ENCODE results near the gene SLC12A7.

Gene SLC12A7

DNA sequence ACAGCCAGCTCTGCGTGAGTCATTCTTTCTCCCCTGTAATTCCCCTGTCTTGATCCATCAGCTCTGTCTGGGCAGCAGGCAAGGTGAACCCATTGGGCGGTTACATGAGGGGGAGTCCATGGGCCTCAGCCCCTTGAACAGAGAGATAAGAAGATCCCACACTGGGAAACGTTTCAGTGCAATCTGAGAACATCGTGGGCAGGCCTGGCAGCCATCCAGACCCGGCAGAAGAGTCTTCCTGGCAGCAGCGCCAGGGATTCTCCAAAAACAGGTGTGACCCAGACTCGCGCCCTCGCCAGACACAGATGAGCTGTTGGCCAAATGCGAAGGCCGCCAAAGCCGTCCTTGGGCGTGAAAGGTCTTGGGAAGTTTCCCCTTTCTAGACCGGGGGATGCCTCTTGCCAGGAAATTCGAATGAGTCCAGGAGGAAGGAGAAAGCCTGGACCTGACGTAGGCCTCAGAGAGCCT is 6.4 kb upstream of the SLC12A7 start:
- H3K4me3 ChIP-seq (ENCODE audit: low read length), result no peak overlapping the region
- DNase-seq (ENCODE audit: low read depth), result no peak
- TF ChIP-seq, protein P1, sequence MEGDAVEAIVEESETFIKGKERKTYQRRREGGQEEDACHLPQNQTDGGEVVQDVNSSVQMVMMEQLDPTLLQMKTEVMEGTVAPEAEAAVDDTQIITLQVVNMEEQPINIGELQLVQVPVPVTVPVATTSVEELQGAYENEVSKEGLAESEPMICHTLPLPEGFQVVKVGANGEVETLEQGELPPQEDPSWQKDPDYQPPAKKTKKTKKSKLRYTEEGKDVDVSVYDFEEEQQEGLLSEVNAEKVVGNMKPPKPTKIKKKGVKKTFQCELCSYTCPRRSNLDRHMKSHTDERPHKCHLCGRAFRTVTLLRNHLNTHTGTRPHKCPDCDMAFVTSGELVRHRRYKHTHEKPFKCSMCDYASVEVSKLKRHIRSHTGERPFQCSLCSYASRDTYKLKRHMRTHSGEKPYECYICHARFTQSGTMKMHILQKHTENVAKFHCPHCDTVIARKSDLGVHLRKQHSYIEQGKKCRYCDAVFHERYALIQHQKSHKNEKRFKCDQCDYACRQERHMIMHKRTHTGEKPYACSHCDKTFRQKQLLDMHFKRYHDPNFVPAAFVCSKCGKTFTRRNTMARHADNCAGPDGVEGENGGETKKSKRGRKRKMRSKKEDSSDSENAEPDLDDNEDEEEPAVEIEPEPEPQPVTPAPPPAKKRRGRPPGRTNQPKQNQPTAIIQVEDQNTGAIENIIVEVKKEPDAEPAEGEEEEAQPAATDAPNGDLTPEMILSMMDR (conservative IDR thresholded peaks at IDR 0.05; ENCODE audit: low read length), result no peak

- TF ChIP-seq, protein P1 (conservative IDR thresholded peaks at IDR 0.05; ENCODE audit: low read length), result no peak
- no peak for DNase-seq (ENCODE audit: low read depth)
- H3K4me3 ChIP-seq (ENCODE audit: low read length), result no peak overlapping the region
Measured at GRCh38 chr5:1116977-1117376, 5.1 kb upstream of the SLC12A7 start.

DNA sequence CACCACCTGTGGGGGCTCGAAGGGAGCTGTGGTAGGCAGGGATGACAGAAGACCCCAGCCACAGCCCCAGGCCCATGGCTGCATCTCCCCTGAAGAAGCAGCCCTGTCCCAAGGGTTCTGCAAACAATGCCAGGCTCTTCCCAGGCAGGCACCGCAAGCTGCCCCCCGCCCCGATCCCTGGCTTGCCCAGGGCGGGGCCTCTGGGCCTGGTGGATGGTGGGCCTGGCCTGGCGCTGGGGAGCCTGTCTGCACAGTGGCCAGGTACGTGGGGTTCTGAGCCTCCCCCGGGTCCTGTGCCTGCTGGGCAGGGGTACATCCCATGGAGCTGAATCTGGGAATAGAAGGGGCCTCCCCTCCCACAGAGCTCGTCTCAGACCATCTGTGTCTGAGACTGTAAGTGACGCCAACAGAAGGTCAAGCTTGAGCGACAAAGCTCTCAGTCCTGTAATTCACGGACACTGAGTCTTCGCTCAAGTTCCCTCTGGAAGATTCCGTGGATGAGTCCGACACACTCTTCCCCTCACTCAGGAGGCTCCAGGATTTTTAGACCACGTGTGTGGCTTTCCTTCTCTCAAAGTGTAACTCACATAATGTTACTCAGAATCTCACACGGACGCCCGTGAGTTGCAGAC is 4.4 kb upstream of the SLC12A7 start:
- DNase-seq (ENCODE audit: low read depth), result no peak
- no peak overlapping the region for H3K4me3 ChIP-seq (ENCODE audit: low read length)
- TF ChIP-seq, protein P1 (conservative IDR thresholded peaks at IDR 0.05; ENCODE audit: low read length), result no peak

GRCh38 chr5:1115123-1115815 is 3.4 kb upstream of the SLC12A7 start:
- no peak overlapping the region for H3K4me3 ChIP-seq (ENCODE audit: low read length)
- DNase-seq (ENCODE audit: low read depth), result no peak
- TF ChIP-seq, protein P1 (conservative IDR thresholded peaks at IDR 0.05; ENCODE audit: low read length), result no peak

DNA sequence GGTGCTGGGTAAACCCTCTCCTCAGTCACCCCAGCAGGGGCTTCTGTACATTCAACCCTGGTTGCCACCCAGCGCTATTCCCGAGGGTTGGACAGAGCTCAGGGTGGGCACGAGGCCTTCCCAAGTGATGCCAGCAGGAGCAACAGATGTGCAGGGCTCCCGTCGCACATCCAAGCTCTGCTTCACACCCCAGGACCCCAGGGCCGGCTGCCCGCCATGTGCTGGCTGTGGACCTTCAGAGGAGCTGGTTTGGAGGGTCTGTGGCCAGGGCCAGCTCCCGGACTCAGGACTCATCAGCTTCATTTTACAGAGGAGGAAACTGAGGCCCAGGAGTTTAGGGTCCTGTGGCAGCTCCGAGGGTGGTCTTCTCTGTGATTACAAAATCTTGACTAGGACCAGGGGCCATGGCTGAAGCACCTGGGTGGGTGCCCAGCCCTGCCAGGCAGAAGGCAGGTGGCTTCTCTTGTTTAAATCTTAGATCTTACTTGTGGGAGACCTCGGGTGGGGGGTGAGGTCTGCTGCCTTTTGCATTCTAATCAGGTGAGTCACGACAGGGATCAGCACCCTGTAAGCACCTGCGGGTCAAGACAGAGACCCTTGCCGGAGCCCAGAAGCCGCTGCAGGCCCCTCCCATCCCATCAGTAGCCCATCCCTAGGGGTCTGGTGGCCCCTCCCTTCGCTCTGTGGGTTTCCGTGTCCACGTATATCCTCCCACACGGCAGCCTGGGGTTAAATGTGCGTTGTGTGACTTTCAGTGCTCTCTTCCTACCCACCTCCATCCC is 2.1 kb upstream of the SLC12A7 start:
- TF ChIP-seq, protein P1 (conservative IDR thresholded peaks at IDR 0.05; ENCODE audit: low read length), result no peak
- DNase-seq (ENCODE audit: low read depth), result no peak
- H3K4me3 ChIP-seq (ENCODE audit: low read length), result no peak overlapping the region

DNA sequence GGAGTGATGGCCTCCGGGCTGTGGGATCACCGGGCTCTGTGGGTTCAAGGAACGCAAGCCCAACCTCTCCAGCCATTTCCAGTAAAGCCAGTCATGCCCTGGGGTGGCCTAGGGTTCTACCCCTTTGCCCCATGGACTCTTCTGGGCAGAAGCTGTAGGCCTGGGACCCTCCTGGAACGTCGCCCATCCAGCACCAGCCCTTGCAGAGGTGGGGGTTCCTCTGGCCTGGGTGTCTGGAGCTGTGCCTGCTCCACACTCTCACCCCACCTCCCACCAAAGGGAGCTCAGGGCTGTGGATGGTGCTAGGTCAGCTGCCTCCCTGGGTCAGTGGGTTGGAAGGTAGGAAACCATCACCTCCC is 1.4 kb upstream of the SLC12A7 start:
- TF ChIP-seq, protein P1 (conservative IDR thresholded peaks at IDR 0.05; ENCODE audit: low read length), result no peak
- no peak for DNase-seq (ENCODE audit: low read depth)
- H3K4me3 ChIP-seq (ENCODE audit: low read length), result no peak overlapping the region
